Skeletal muscle satellite cell (primary cell): ENCODE results near the gene WDR48.

Experiments used
- H3K27me3 ChIP-seq: 2 replicates; pipeline ENCODE4 v1.7.0; 2013; ENCODE audit warnings: low read length; ENCODE audit not compliant: control insufficient read depth, insufficient read depth
- H3K36me3 ChIP-seq: 2 replicates; pipeline ENCODE4 v1.7.0; 2013; ENCODE audit warnings: mild to moderate bottlenecking, control low read depth, low read length; ENCODE audit not compliant: insufficient read depth
- H3K4me1 ChIP-seq: 2 replicates; pipeline ENCODE4 v1.7.0; 2013; ENCODE audit warnings: low read length; ENCODE audit not compliant: control insufficient read depth, insufficient read depth
- H3K4me2 ChIP-seq: 2 replicates; pipeline ENCODE4 v1.7.0; 2013; ENCODE audit warnings: mild to moderate bottlenecking, low read length
- H3K4me3 ChIP-seq: 2 replicates; pipeline ENCODE4 v1.7.0; 2013; ENCODE audit warnings: low read length
- H3K9ac ChIP-seq: 2 replicates; pipeline ENCODE4 v1.7.0; 2013; ENCODE audit warnings: mild to moderate bottlenecking, low read depth, low read length, moderate library complexity
- H3K9me3 ChIP-seq: replicated peaks from 2 replicates; pipeline ENCODE4 v1.7.0; 2013; ENCODE audit warnings: mild to moderate bottlenecking, control low read depth, low read length

WDR48 gene

DNA sequence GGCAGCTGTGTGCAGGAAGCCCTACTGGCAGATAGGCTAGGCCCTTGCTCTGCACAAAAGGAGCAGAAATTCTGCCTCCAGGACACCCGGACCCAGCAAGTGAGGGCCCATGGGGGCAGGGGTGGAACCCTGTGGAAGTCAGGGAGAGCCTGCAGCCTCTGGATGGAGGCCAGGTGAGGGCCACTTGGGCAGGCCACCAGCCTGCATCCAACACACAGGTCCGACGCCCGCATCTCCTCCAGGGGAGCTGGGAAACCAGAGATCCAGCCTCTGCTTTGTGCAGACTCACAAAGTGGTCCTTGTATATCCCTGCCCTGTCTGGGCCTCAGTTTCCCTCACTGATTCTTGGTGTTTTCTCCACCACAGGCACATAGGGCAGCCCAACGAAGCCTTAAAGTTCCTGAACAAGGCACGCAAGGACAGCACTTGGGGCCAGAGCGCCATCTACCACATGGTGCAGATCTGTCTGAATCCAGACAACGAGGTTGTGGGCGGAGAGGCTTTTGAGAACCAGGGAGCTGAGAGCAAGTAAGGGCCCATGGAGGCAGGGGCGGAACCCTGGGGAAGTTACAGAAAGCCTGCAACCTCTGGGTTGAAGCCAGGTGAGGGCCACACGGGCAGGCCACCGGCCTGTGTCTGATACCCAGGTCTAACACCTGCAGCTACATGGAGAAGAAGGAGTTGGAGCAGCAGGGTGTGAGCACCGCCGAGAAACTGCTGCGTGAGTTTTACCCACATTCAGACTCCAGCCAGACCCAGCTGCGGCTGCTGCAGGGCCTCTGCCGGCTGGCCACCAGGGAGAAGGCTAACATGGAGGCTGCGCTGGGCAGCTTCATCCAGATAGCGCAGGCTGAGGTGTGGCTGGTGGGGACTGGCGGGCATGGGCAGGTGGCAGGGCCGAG lies 85.0 kb downstream of the WDR48 start:
- no peak overlapping the region for H3K9ac ChIP-seq
- H3K9me3 ChIP-seq: no peaks in the 10 kb centered on the region
- no peaks in the 10 kb centered on the region for H3K27me3 ChIP-seq
- no peak overlapping the region for H3K4me3 ChIP-seq
- peaks cover 6% of the 10 kb centered on the region for H3K4me1 ChIP-seq
- H3K4me2 ChIP-seq: no peak overlapping the region
- peaks cover 6% of the 10 kb centered on the region for H3K36me3 ChIP-seq

- no peaks in the 10 kb centered on the region for H3K9me3 ChIP-seq
- no peaks in the 10 kb centered on the region for H3K27me3 ChIP-seq
- H3K4me1 ChIP-seq: peaks cover 13% of the 10 kb centered on the region
- H3K36me3 ChIP-seq: peaks cover 13% of the 10 kb centered on the region
- no peak overlapping the region for H3K4me3 ChIP-seq
- no peak overlapping the region for H3K9ac ChIP-seq
- no peak overlapping the region for H3K4me2 ChIP-seq
Measured at GRCh38 chr3:39137435-39137936, 85.7 kb downstream of the WDR48 start.

DNA sequence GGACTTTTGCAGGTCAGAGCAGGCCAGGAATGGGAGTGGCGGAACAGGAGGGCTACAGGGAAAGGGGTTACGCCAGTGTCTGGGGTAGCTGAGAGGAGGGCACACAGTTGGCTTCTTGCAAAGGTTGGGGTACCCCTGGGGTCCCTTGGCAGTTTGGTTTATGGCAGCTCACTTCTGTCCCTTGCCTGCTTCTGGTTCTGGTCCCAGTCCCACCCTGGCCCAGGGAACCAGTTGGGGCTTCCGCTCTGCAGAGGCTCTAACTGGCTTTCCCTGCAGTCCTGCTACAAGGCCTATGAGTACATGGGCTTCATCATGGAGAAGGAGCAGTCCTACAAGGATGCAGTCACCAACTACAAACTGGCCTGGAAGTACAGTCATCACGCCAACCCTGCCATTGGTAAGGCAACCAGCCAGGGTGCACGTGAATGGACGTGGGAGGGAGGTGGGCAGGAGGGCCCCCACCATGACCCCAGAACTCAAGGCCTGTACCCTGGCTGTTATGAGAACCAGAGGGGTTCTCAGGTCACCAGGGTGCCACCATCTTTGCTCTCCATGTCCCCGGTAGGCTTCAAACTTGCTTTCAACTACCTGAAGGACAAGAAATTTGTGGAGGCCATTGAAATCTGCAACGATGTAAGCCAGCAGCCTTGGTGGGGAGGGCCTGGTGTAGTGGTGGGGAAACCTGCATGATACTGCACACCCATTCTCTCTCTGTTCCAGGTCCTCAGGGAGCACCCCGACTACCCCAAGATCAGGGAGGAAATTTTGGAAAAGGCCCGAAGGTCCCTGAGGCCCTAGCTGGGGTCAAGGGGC lies 86.4 kb downstream of the WDR48 start:
- H3K36me3 ChIP-seq: peaks cover 20% of the 10 kb centered on the region
- peaks cover 13% of the 10 kb centered on the region for H3K4me1 ChIP-seq
- no peaks in the 10 kb centered on the region for H3K9me3 ChIP-seq
- H3K4me2 ChIP-seq: no peak overlapping the region
- H3K9ac ChIP-seq: no peak overlapping the region
- no peak overlapping the region for H3K4me3 ChIP-seq
- no peaks in the 10 kb centered on the region for H3K27me3 ChIP-seq

GRCh38 chr3:39138804-39139415 lies 87.1 kb downstream of the WDR48 start:
- Histone ChIP-seq H3K4me3 (no peak overlapping the region), H3K27me3 (no peaks in the 10 kb centered on the region), H3K4me1 (peaks cover 13% of the 10 kb centered on the region), H3K9me3 (no peaks in the 10 kb centered on the region), H3K4me2 (no peak overlapping the region), H3K9ac (no peak overlapping the region), H3K36me3 (peaks cover 27% of the 10 kb centered on the region)

- Histone ChIP-seq H3K9ac (no peak overlapping the region), H3K4me2 (no peak overlapping the region), H3K4me1 (peaks cover 13% of the 10 kb centered on the region), H3K27me3 (no peaks in the 10 kb centered on the region), H3K4me3 (no peak overlapping the region), H3K9me3 (no peaks in the 10 kb centered on the region), H3K36me3 (peaks cover 32% of the 10 kb centered on the region)
Measured at GRCh38 chr3:39139442-39139841, 87.6 kb downstream of the WDR48 start.

- H3K36me3 ChIP-seq: peaks cover 43% of the 10 kb centered on the region
- H3K4me3 ChIP-seq: no peak overlapping the region
- no peaks in the 10 kb centered on the region for H3K9me3 ChIP-seq
- no peak overlapping the region for H3K4me2 ChIP-seq
- peaks cover 13% of the 10 kb centered on the region for H3K4me1 ChIP-seq
- H3K9ac ChIP-seq: no peak overlapping the region
- H3K27me3 ChIP-seq: no peaks in the 10 kb centered on the region
Measured at GRCh38 chr3:39140341-39140971, 88.6 kb downstream of the WDR48 start.

DNA sequence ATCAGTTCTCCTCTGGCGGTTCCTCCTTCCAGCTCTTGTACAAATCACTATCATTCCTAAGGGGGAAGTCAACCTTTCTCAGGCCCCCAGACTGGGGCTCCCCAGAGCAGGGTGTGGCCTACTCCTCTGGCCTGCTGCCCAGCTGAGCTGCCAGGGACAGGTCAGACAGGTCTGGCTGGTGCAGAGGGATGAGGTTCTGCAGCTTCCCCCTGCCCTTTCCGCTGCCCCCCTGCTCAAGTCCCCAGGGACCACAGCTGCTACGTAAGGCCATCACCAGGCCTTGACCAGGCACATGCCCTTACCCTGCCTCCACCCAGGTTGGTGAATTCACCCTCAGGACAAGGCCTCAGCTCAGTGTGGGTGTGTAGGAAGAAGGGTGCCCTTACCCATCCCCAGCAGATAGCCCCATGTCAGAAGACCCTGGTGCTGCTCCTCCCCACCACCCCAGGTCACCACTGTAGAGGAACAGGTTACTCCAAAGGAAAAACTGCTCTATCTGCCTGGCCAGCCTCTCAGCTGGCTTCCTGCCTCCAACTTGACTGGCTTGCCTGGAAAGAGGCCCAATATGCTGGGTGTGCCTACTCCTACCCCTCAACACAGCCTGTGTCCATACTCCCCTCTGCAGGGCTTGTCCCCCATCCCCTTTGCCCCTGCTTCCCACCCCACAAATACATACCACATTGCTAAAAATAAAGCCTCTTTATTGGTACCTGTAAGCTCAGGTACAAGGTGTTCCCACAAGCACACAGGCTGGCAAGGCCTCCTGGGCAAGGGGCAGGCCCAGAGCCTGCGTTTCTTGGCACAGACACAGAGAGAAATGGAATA lies 89.6 kb downstream of the WDR48 start:
- Histone ChIP-seq H3K4me2 (no peak overlapping the region), H3K4me1 (peaks cover 19% of the 10 kb centered on the region), H3K4me3 (no peak overlapping the region), H3K9ac (no peak overlapping the region), H3K27me3 (no peaks in the 10 kb centered on the region), H3K9me3 (no peaks in the 10 kb centered on the region), H3K36me3 (peaks cover 52% of the 10 kb centered on the region)

- Histone ChIP-seq H3K4me1 (peaks cover 25% of the 10 kb centered on the region), H3K4me2 (no peak overlapping the region), H3K9me3 (no peaks in the 10 kb centered on the region), H3K27me3 (no peaks in the 10 kb centered on the region), H3K4me3 (no peak overlapping the region), H3K36me3 (peaks cover 54% of the 10 kb centered on the region), H3K9ac (no peak overlapping the region)
Measured at GRCh38 chr3:39142067-39142466, 90.3 kb downstream of the WDR48 start.

GRCh38 chr3:39143051-39143885 lies 91.5 kb downstream of the WDR48 start:
- H3K4me2 ChIP-seq: no peak overlapping the region
- H3K4me1 ChIP-seq: peaks cover 37% of the 10 kb centered on the region
- peaks cover 54% of the 10 kb centered on the region for H3K36me3 ChIP-seq
- no peaks in the 10 kb centered on the region for H3K9me3 ChIP-seq
- no peak overlapping the region for H3K9ac ChIP-seq
- no peaks in the 10 kb centered on the region for H3K27me3 ChIP-seq
- no peak overlapping the region for H3K4me3 ChIP-seq
